Mesenteric fat pad (tissue), 1 donor: ENCODE data around the gene NFATC2. TPM values are rescaled to one million over a fixed set of nuclear protein-coding genes. Genes with fewer than 3 reads are reported as not detected.
"Not testable (repeated sequence)": the region's sequence is repeated elsewhere in the genome, so short reads cannot be mapped to it uniquely, and the experiment has no call there.

Experiments used
- DNase-seq: peaks from one replicate; pipeline ENCODE4 v3.0.0-alpha.2; 2020; ENCODE audit warnings: low spot score
- total RNA-seq: library from RNA; stranded (reverse); fragmentation: NEBNext Ultra II Directional; extraction: Animal tissue kit (Norgen Biotek cat#: 25700); gene quantifications from one replicate; pipeline ENCODE4 v1.2.1, GENCODE V29; 2021
- donor health status: DM: yes; HTN: yes; CAD: no.

NFATC2 gene
- total RNA-seq, 1 donor from 2014 or later, result 9.3 TPM

DNA sequence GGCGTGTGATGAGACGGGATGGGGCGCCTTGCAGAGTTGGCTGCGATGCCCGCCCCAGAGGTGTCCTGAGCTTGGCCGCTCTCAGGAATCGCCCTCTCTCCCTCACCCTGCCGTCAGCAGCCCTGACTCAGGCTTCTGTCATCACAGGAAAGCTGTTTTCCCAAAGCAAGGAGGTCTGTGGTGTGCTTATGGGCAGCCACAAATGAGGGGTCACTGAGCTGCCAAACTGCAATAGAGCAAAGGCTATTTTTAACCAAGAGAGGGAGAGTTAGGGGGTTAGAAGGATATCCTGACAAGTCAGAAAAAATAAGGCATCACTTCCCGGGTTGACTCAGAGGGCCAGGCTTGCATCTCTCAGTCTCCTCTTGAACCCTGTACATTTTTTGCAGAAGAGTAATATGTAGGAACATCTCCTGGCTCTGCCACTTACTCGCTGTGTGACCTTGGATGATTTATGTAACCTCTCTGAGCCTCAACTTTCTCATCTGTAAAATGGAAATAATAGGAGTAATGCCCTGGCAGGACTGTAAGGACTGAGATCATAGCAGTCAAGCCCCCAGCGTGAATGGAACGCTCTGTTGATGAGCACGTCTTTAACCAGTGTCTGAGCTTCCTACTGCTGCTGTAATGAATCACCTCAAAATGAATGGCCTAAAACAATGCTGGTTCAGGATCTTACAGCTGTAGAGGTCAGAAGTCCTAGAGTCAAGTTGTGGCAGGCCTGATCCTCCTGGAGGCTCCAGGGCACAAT, 181.9 kb downstream of the NFATC2 start:
- no peak for DNase-seq

DNA sequence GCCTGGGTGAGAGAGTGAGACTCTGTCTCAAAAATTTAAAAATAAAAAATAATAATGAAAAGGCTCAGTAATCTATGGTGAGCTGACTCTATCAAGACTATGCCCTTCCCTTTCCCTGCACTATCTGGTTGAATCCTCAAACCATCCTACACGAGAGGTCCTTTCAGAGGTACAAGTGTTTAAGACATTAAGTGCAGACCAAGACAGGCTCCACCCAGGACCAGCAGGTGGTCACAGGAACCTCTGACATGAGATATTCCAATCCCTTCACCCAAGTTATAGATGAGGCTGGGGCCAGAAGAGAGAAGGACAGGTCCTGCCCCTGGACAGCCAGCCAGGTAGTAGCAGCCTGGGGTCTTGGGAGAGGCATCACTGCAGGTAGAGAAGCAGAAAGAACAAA, 182.6 kb downstream of the NFATC2 start:
- no peak for DNase-seq

DNA sequence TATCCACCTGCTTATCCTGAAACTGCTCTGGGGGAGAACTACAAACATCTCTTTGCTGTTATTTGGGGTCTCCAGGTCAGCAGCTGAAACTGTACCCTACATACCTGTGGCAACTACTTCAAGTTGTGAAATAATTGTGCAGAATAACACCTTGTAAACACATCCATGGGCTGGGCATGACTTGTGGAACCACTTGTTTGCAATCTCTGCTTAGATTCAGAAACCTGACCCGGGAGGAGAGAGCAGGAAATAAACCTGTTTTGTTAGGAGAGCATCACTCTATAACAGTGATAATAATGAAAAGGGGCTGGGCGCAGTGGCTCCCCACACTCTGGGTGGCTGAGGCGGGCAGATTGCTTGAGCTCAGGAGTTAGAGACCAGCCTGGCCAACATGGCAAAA, 183.1 kb downstream of the NFATC2 start:
- no peak for DNase-seq

DNA sequence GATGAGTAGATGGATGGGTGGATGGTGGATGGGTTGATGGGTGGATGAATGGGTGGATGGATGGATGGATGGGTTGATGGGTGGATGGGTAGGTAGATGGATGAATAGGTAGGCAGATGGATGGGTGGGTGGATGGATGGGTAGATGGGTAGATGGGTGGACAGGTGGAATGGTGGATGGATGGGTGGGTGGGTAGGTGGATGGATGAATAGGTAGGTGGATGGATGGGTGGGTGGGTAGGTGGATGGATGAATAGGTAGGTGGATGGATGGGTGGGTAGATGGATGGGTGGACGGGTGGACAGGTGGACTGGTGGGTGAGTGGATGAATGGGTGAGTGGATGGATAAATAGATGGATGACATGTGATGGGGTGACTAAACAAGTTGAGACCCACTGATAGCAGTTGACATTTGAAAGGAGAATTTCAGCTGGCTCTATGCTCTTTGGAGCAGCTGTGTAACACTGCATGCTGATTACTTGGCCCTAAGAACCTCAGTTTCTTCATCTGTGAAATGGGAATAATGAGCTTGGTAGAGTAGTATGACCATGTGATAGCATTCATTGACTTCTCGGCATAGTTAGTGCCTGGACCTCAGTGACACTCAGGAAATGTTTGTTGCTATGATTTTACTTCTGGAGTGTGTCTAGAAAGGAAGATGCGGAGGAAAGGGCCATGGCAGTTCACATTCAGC, 184.3 kb downstream of the NFATC2 start:
- no peak for DNase-seq

GRCh38 chr20:51357543-51357942, 185.0 kb downstream of the NFATC2 start:
- no peak for DNase-seq

DNA sequence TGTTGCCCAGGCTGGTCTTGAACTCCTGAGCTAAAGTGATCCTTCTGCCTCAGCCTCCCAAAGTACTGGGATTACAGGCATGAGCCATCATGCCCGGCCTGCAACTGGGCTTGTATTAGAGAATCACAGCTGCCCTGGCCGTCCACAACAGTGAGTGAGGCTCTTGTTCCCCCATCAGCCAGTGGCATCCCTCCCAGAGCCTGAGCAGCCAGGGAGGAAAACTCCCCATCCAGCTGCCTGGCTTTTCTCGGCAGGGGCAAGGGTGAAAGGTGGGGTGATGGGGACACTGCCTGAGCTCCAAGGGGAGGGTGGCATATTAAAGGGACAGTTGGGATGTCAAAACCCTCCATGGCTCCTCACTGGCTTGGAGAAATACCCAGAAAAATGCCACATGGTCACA, 185.6 kb downstream of the NFATC2 start:
- no peak for DNase-seq

DNA sequence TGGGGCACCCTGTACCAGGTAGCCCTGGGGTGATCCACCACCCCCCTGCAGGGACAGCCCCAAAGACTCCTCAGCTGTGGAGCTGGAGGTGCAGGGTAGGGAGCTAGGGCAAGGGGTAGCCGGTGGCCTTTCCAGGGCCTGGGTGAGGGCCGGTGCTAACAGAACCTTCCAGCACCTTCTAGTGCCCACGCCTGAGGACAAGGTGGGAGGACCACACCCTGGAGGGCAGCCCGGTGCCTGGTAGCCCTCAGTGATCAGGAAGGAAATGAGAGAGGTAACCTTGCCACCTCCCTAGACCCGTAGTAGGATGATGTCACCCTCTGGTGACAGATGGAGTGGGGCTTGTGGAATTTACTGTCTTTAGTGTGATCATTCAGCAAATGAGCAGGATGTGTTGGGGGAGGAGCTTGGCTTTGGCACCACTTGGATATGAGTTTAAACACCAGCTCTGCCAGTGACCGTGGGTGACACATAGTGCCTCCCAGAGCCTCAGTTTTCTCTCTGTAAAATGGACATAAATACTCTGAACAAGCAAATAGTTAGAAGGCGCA, 187.7 kb downstream of the NFATC2 start:
- no peak for DNase-seq

DNA sequence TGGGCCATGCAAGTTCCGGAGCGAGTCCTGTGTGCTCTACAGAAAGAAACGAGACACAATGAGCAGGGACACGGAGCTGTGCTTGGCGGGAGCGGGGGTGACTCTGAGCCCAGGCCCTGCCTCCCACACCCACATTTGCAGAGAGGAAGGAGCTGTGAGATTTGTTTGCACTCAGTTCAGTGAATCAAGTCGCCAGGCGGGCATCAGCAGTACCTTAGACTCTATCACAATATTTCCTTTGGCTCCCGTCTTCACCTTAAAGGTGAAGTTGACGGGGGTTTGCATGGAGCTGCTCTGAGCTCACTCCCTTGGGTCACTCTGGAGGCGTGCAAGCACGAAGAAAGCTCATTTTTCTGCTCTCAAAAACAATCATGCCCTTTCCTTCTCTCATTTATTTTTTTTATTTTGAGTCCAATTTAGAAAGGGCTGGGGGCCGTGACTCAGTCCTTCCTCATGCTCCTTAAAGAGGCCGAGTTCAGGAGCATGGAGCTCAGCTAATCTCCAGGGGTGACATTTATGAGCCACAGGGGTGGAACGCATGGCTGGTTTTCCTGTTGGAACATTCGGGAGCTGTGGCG, 188.2 kb downstream of the NFATC2 start:
- DNase-seq, result no peak

- no peak for DNase-seq
These were observed 189.0 kb downstream of the NFATC2 start for GRCh38 chr20:51353491-51353890.

GRCh38 chr20:51352791-51353190, 189.7 kb downstream of the NFATC2 start:
- DNase-seq, result no peak

GRCh38 chr20:51350941-51351631, 191.4 kb downstream of the NFATC2 start:
- no peak for DNase-seq

GRCh38 chr20:51348876-51349275, 193.6 kb downstream of the NFATC2 start:
- no peak for DNase-seq

DNA sequence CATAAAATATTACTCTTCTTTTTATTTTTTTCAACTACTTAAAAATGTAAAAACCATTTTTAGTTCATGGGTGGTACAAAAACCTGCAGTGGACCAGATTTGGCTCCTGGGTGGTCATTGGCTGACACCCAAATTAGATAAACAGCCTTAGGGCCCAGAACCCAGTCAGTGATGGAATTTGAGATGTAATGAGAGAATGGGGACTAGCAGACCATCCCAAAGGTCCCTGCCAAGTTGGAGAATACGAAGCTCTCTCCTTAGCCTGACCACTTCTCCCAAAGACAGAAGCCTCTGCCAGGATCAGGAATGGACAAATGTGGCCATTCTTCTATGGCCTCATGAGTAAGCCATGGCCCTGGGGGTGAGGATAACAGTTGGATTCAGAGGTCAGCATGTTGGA, 194.7 kb downstream of the NFATC2 start:
- no peak for DNase-seq

- DNase-seq, result no peak
These were observed 195.6 kb downstream of the NFATC2 start for GRCh38 chr20:51346686-51347485.

DNA sequence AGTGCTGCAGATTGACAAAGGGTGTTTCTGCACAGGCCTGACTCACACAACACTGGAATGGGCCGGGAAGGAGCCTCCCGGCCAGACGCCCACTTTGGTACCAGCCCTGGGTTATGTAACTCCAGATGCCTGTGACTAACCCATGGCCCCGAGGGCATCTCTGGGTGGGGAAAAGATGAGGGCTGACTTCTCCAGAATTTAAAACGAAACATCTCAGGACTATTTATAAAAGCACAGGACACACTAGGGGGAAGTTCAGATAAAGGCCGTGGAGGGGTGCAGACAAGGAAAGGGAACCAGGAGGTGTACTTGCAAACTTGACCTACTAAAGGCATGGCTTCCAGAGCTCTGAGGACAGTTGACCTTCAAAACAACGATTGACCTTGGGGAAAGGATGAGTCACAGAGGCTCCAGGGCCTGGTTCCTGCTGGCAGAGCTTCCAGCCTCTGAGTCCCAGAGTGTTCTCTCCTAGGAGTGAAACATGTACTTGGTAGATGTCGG, 196.9 kb downstream of the NFATC2 start:
- DNase-seq, result no peak

- not testable (repeated sequence) for DNase-seq
These were observed 198.7 kb downstream of the NFATC2 start for GRCh38 chr20:51343802-51344201.

DNA sequence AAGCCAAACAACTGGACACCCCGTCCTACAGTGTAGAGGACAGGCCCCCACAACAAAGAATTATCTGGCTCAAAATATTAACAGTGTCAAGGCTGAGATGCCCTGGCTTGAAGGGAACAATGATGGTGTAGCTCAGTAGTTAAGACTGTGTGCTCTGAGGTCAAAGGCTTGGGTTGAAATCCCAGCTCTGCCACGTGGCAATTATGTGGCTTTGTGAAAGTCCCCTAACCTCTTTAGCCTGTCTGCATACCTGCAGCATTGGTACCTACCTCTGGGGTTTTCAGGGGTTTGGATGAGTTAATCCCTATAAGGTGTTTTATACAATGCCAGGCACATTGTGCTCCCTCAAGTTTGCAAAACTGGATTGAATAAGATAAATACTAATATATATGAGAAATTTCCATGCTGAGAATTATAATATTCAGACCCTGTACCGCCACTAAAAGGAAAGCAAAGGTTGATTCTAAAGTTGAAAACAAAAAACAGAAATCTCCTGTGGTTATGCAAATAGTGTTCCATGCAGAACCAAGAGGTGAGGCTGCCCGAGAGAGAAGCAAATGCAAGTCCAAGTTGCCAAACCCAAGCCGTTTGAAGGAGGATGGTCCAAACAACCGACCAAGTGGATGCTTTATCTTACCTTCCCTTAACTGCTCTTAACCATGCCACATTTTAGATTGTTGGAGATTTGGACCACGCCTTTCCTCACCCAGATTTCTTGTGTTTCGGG, 199.8 kb downstream of the NFATC2 start:
- no peak for DNase-seq

DNA sequence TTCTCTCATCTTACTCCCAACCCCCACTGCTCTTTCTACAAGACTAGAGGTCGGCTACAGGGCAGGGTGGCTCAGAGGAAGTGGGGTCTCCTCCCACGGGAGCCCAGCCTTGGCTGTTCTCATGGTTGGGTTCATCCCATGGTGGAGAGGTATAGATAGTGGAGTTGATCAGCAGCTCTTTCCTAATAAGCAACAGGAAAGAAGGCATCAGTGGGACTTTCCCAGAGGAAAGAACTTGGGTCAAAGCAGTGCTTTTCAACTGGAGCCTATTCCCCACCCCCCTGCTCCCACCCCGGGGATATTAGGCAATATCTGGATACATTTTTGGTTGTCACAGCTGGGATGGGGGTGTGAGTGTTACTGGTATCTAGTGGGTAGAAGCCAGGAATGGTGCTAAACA, 200.9 kb downstream of the NFATC2 start:
- DNase-seq, result no peak

- no peak for DNase-seq
These were observed 202.1 kb downstream of the NFATC2 start for GRCh38 chr20:51340451-51340840.
